GM18502 (cell line): ENCODE data around the gene IKZF5.

ENCODE experiments used
- ATAC-seq: cut with Tn5 transposase; IDR thresholded peaks from one replicate; pipeline ENCODE4 v1.9.1; 2021; ENCODE audit warnings: mild to moderate bottlenecking; ENCODE audit not compliant: unreplicated experiment, poor library complexity

Gene IKZF5

DNA sequence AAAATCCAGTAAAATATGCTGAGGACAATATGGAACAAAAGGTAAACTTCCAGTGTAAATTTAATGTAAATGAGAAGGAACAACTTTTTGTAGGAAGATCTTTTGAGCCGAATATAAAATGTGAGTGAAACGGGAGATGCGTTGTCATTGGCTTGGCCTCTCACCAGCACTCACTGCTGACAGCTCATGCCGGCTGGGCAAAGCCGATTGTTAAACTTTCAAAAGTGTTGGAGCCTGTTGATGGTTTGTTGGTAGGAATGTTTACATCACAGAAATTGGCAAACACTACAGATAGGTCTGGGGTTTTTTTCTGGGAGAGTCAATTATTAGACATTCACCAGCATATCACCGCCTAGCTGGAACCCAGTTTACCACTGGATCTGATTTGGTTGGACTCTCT is 22.3 kb downstream of the IKZF5 start:
- ATAC-seq: no peak

DNA sequence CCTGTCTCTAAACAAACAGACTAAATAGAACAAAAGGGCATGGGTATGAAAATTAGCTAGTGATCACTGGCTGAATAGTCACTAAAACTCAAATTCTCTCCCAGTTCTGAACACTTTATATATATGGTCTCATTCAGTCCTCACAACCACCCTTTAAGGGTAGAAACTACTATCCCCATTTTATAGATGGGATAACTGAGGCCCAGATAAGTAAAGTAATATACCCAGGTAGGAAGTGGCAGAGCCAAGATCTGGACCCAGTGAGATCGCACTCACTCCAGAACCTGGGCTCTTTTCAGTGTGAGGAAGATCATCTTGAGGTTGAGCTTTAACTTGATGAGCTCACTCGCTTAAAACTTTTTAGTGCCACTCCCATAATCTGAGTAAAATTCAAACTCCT is 23.9 kb downstream of the IKZF5 start:
- no peak for ATAC-seq

DNA sequence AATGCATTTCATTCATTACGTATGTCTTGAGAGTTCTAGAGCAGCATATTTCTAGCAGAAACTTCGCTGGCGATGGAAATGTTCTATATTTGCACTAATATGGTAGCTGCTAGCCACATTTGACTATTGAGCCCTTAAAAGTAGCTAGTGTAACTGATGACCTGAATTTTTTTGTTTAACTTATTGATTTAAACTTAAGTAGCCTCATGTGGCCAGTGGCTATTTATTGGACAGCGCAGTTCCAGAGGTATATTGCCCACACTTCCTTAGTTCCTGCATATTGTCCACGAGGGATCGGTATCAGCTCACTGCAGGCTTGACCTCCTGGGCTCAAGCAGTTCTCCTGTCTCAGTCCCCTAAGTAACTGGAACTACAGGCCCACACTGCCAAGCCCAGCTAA is 24.7 kb downstream of the IKZF5 start:
- ATAC-seq: no peak

DNA sequence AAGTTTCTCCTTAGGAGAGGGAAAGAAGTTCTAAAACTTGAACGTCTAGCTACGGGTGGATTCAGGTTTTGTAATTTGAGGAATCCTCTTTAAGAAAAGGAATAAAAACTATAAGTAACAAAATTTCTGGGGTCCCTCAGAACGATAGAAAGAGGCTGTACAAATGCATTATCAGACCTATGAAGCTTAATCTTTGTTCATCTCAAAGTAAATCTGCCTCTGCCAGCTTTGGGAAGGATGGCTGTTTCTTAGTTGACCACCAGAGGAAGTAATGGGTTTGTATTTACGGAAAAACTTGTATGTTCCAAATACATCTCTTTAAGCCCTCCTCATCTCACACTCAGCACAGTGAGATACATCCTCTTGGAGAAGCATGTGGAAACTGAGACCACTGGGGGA is 27.5 kb downstream of the IKZF5 start:
- ATAC-seq: no peak

DNA sequence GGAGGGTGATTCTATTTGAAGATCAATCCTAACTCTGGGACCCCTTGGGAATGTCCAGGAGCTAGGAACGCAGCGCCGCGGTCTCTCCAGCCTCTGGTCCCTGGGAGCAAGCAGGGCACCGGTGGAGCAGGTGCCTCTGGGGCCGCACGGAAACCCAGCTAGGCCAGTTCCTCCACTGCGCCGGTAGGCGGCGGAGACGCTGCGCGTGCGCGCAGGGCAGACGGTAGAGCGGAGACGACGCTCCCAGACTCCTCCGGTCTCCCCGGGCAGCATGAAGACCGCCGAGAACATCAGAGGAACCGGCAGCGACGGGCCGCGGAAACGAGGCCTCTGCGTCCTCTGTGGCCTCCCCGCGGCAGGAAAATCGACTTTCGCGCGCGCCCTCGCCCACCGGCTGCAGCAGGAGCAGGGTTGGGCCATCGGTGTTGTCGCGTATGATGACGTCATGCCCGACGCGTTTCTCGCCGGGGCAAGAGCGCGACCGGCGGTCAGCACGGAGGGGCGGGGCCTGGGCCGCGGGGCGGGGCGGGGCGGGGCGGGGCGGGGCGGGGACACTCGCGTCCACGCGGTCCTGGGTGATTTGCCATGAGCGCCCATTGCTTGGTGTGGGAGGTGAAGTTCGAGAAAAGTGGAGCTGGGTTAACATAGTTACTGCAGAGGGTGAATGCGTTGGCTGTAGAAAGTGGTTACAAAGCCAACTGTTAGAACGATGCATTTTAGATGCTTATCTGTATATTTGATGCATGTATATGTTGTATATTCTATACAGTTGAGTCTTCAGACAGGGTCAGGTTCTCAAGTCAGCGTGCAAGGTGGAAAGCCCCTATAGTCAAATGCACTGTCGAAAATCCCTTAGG is 28.2 kb downstream of the IKZF5 start, which contains the start of gene PSTK:
TSS of gene PSTK (plus strand) at position 193 of the 857 bp plus-strand sequence. CDS start at position 272, 79 bp downstream.
- peak; percentile 98 for ATAC-seq

DNA sequence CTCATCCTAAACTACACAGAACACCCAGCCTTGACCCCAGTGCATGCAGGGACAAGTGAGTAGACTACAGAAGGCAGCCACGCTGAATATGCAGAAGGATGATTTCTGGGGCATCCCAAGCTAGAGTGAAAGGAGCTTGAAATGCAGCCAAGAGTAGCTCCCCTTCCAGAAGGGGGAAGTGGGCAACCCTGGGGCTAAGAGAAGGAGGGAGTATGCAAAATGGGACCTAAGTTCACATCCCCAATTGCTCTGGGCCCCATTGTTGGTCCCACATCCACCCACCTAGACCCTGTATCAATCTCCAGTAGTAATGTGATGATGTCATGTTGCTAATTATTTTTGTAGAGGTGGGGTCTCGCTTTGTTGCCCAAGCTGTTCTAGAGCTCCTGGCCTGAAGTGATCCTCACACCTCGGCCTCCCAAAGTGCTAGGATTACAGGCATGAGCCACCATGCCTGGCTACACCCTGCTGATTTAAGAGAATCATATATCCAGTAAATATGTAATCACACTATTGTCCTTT is 34.0 kb downstream of the IKZF5 start:
- ATAC-seq: no peak

DNA sequence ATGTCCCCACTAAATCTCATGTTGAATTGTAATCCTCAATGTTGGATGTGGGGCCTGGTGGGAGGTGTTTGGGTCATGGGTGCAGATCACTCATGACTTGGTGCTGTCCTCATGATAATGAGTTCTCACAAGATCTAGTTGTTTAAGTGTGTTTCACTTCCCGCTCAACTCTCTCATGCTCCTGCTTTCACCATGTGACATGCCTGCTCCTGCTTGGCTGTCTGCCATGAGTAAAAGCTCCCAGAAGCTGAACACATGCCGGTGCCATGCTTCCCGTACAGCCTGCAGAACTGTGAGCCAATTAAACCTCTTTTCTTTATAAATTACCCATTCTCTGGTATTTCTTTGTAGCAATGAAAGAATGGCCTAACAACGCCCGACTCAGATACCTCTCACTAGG is 34.6 kb downstream of the IKZF5 start:
- no peak for ATAC-seq

DNA sequence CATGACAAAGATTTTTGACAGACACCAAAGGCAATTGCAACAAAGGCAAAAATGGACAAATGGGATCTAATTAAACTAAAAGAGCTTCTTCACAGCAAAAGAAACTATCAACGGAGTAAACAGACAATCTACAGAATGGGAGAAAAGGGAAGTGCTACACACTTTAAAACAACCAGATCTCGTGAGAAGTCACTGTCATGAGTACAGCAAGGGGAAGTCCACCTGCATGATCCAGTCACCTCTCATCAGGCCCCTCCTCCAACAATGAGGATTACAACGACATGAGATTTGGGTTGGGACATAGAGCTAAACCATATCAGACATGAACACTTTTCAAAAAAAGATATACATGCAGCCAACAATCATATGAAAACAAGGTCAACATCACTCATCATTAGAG is 39.9 kb downstream of the IKZF5 start:
- no peak for ATAC-seq

DNA sequence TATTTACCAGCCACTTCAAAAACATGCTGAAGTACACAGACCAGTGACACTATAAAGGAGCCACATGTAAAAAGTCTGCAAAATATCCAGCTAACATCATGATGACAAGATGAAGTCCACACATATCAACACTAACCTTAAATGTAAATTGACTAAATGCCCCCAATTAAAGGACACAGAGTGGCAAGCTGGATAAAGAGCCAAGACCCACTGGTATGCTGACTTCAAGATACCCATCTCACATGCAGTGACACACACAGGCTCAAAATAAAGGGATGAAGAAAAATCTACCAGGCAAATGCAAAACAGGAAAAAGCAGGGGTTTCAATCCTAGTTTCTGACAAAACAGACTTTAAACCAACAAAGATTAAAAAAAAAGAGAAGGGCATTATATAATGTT is 41.7 kb downstream of the IKZF5 start:
- no peak for ATAC-seq

DNA sequence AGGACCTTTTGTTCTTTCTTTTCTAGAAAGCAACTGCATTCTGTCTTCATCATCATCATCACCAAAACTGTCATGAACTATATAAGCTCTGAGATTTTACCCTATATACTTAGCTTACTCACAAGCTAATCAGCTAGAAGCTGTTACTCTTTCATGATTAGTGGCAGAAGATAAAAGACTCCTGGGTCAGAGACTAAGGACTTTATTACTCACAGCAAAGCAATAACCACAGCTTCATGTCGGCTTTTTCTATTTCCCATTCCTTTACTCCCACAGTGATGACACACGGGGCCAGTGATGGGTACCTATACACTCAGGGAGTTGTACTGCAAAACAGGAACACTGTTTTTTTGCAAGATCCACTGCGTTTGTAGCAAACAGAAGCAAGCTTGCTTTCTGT is 46.2 kb downstream of the IKZF5 start:
- no peak for ATAC-seq

DNA sequence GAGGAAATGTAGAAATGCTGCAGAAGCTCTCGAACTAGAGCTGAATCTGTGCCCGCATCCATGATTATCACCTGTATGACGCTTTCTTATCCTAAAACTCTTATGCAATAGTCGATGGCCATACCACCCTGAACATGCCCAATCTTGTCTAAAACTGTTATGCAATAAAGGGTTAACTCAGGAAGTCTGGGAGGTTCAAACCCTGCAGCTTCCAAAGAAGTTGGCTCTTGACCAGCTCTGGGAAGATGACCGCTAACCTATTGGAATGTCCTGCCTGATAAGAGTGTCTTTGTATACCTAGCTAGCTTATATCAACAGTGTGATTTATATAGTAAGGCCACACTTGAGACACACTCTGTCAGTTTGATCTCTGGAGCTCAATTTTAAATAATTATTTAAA is 51.1 kb downstream of the IKZF5 start:
- no peak for ATAC-seq

DNA sequence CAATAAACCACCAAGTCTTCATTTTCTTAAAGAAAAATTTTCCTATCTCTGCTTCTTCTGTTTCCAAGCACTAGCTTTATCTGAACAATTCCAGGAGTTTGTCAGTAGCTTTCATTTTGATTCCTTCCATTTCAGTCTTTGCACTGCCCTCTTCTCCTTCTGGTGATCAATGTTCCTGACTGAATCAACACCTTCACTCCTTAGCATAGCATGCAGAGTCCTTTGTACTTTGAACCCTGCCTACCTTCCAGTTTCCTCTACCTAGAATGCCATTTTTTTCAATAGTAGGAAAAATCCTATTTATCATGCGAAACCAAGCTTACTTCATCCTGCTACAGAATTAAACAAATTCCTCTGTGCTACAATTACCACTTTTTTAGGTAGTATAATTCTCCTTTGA is 52.7 kb downstream of the IKZF5 start:
- ATAC-seq: no peak

DNA sequence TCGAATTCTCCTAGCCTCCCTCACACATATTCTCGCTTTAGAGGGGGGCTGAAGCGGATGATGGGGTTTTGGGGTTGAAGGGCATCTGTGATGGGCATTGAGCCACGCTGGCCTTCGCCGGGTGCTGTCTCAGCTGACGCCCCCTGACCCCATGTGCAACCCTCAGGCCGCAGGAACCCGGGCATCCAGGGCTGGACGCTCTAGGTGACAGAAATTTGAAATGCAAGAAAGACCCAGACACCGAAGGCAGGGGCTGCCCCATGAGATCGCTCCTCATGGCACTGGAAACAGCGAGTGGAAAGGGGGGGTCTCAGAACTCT is 53.9 kb downstream of the IKZF5 start:
- no peak for ATAC-seq

DNA sequence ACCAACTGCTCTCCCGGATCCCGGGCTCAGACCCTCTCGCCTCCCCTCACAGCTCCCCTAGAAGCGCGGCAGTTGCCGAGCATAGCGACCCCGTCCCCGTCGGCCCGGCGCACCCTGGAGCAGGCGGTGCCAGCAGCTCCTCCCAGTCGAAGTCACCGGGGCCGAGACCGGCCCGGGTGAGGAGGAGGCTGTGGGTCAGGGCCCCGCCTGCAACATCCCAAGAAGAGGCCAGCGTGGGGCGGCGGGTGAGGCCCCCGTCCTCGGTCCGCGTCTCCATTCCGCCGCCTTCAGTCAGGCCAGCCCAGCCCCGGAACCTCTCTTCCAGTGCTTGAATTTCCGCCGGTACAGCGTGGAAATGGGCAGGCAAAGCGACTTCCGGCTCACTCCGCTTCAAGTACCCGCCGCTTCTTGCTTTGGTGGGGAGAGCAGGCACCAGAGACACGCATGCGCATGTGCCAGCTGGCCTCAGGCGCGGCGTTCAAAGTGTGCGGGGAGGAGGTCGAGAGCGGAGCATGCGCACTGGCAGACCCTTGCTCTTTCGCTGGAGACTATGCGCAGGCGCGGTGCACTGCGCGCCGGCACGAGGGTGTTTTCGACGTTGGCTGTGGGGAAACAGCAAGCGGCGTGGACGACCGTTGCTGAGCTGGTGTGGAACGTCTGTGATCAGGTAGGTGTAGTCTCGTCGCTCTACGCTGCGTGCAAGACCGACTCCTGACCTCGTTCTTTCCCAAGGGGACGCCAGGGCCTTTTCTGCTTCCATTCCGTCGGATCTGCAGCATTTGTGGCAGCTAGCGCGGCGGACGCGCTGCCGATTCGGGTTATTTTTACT is 54.5 kb downstream of the IKZF5 start, which contains the start of gene C10orf88:
TSS of gene C10orf88 (minus strand) at position 326 of the 829 bp plus-strand sequence. CDS start at position 277, 49 bp downstream.
- ATAC-seq: peak; percentile 99

DNA sequence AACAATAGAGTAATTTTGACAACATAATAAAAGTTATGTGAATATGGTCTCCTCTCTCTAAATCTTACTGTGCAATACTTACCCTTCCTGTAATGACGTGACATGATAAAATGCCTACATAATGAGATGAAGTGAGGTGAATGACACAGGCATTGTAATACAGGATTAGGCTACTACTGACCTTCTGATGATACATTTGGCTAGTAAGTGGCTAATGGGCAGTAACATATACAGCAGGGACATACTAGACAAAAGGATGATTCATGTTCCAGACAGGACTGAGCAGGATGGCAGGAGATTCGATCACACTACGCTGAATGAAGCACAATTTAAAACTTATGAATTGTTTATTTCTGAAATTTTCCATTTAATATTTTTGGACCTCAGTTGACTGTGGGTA is 59.3 kb downstream of the IKZF5 start:
- ATAC-seq: no peak
